NB4 (cell line): ENCODE data around the gene SULT4A1.

ENCODE experiments used
- MAX ChIP-seq: IDR thresholded peaks from 2 replicates; pipeline ENCODE4 v1.6.1; 2011; ENCODE audit warnings: low read depth, low read length
- POLR2A ChIP-seq: IDR thresholded peaks from 2 replicates; pipeline ENCODE4 v1.6.1; 2011; ENCODE audit warnings: mild to moderate bottlenecking; ENCODE audit not compliant: insufficient read length; ENCODE audit errors: extremely low read depth
- TF ChIP-seq, protein P1 (sequence below): IDR thresholded peaks from one replicate; pipeline ENCODE4 v1.5.1; 2012; ENCODE audit warnings: low read depth, low read length

DNA sequence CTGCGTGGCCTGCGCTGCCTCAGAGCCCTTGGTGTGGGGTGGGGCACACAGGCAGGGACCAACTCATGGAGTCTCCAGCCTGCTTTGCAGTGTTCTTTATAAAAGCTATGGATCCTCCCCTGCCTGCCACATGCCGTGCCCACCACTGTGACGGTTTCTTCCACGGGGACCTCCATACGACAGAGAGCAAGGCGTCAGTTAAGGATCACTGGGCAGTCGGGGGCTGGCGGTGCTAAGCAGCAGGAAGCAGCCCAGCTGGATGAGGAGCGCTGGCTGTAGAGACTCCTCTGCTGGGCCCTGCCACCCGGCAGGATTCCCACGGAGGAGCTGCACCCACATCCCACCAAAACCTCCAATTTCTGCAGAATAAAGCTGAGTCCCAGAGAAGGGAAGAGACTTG lies 27.1 kb downstream of the SULT4A1 start:
- TF ChIP-seq, protein P1, sequence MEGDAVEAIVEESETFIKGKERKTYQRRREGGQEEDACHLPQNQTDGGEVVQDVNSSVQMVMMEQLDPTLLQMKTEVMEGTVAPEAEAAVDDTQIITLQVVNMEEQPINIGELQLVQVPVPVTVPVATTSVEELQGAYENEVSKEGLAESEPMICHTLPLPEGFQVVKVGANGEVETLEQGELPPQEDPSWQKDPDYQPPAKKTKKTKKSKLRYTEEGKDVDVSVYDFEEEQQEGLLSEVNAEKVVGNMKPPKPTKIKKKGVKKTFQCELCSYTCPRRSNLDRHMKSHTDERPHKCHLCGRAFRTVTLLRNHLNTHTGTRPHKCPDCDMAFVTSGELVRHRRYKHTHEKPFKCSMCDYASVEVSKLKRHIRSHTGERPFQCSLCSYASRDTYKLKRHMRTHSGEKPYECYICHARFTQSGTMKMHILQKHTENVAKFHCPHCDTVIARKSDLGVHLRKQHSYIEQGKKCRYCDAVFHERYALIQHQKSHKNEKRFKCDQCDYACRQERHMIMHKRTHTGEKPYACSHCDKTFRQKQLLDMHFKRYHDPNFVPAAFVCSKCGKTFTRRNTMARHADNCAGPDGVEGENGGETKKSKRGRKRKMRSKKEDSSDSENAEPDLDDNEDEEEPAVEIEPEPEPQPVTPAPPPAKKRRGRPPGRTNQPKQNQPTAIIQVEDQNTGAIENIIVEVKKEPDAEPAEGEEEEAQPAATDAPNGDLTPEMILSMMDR: no peak
- TF ChIP-seq POLR2A (no peak), MAX (no peak)
